WERI-Rb-1 (cell line): ENCODE measurements around the gene TRABD.

Experiments used
- DNase-seq: peaks from one replicate; pipeline ENCODE4 v3.0.0-alpha.2; 2020
- H3K27ac ChIP-seq: fragments of 250-450 bp; sonication (Bioruptor Pico); 2 replicates; pipeline ENCODE4 v1.5.1; 2020; ENCODE audit warnings: mild to moderate bottlenecking, moderate library complexity
- H3K27me3 ChIP-seq: fragments of 250-450 bp; sonication (Bioruptor Pico); 2 replicates; pipeline ENCODE4 v1.5.1; 2021; ENCODE audit warnings: mild to moderate bottlenecking, low read depth, moderate library complexity; ENCODE audit not compliant: insufficient read depth, severe bottlenecking
- H3K36me3 ChIP-seq: fragments of 250-450 bp; sonication (Bioruptor Pico); 2 replicates; pipeline ENCODE4 v1.5.1; 2020; ENCODE audit warnings: mild to moderate bottlenecking, moderate library complexity
- H3K4me3 ChIP-seq: 2 replicates; pipeline ENCODE4 v1.5.1; 2011; ENCODE audit warnings: low read depth, mild to moderate bottlenecking, control low read depth, low read length
- H3K9me3 ChIP-seq: fragments of 250-450 bp; sonication (Bioruptor Pico); 2 replicates; pipeline ENCODE4 v1.5.1; 2021; ENCODE audit warnings: mild to moderate bottlenecking, moderate library complexity; ENCODE audit not compliant: severe bottlenecking
- CTCF ChIP-seq: IDR thresholded peaks from 2 replicates; pipeline ENCODE4 v1.5.1; 2011; ENCODE audit warnings: low read depth, mild to moderate bottlenecking, control low read depth, inconsistent platforms, low read length

The TRABD gene

GRCh38 chr22:50210378-50211139, 24.8 kb downstream of the TRABD start:
- H3K27ac ChIP-seq, result no peak overlapping the region
- peaks cover 55% of the 10 kb centered on the region for H3K36me3 ChIP-seq
- no peak for TF ChIP-seq CTCF

GRCh38 chr22:50211147-50211546, 25.4 kb downstream of the TRABD start:
- TF ChIP-seq CTCF, result no peak
- DNase-seq, result no peak
- Histone ChIP-seq H3K9me3 (no peaks in the 10 kb centered on the region), H3K27me3 (no peaks in the 10 kb centered on the region), H3K4me3 (no peak overlapping the region), H3K36me3 (peaks cover 57% of the 10 kb centered on the region), H3K27ac (no peak overlapping the region)

More at GRCh38 chr22:50210378-50211139, 24.8 kb downstream of the TRABD start:
- DNase-seq, result no peak
- no peaks in the 10 kb centered on the region for H3K9me3 ChIP-seq
- no peak overlapping the region for H3K4me3 ChIP-seq
- no peaks in the 10 kb centered on the region for H3K27me3 ChIP-seq

- no peaks in the 10 kb centered on the region for H3K9me3 ChIP-seq
- no peak for TF ChIP-seq CTCF
- no peak overlapping the region for H3K27ac ChIP-seq
- DNase-seq, result no peak
- H3K36me3 ChIP-seq, result peaks cover 67% of the 10 kb centered on the region
- no peaks in the 10 kb centered on the region for H3K27me3 ChIP-seq
- H3K4me3 ChIP-seq, result no peak overlapping the region
These were observed 27.6 kb downstream of the TRABD start for GRCh38 chr22:50213263-50213662.

DNA sequence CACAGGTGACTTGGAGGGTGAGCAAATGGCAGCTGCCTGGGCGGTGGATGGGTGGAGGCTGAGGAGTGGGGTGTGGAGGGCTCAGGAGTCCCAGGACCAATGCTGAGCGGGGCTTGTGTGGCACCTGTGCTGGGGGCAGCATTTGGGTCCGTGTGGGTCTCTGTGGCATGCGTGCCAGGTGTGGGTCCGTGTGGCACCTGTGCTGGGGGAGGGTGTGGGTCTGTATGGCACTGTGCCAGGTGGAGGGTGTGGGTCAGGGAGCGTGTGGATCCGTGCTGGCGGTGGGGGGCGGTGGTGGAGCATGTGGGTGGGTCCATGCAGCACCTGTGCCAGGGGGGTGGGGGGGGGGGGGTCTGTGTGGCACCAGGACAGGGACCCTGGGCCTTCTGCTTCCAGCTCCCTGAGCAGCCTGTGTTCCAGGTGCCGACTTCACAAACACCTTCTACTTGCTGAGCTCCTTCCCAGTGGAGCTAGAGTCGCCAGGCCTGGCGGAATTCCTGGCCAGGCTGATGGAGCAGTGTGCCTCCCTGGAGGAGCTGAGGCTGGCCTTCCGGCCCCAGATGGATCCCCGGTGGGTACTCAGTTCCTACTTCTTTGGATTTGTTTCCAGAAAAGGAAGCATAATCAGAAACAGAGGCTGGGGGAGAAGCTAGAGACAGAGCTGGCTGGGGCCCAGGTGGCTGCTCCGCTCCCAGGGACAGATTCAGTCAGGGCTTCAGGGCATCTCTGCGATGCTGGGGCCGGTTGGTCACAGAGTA, 29.8 kb downstream of the TRABD start:
- no peak overlapping the region for H3K4me3 ChIP-seq
- H3K27ac ChIP-seq, result no peak overlapping the region
- no peaks in the 10 kb centered on the region for H3K9me3 ChIP-seq
- no peak for TF ChIP-seq CTCF
- H3K27me3 ChIP-seq, result no peaks in the 10 kb centered on the region
- DNase-seq, result no peak
- H3K36me3 ChIP-seq, result peaks cover 88% of the 10 kb centered on the region

DNA sequence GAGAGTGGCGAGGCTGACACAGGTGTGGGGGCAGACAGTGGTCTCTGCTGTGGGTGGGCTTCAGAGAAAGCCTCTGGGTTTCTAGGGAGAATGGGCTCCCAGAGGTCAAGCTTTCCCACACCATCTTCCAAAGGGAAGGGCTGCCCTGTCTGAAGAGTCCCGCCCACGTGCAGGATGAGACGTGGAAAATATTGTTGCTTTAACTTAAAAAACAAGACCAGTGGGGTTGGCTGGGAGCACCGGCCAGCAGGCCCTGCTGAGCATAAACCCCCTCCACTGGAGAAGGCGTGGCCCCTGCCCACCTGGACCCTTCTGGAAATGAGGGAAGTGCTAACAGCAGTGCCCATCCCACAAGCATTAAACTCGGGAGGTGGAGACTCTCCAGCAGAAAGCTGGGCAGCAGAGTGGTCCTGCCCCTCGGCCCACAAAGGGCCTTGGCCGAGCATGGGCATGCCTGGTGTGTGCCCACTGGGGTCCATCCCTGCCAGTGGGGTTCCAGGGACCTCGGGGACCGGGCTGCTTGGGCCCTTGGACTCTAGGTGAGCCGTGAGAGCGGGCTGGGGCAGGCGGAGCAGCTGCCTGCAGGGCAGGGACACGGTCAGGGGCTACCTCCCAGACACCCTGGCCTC, 30.5 kb downstream of the TRABD start:
- no peaks in the 10 kb centered on the region for H3K27me3 ChIP-seq
- peaks cover 84% of the 10 kb centered on the region for H3K36me3 ChIP-seq
- no peak overlapping the region for H3K4me3 ChIP-seq
- no peak overlapping the region for H3K27ac ChIP-seq
- no peaks in the 10 kb centered on the region for H3K9me3 ChIP-seq
- no peak for DNase-seq
- no peak for TF ChIP-seq CTCF
